ENCODE data around the gene SPRYD4. TPM values are rescaled to one million over a fixed set of nuclear protein-coding genes. Genes with fewer than 3 reads are reported as not detected.
"Not testable (repeated sequence)": the region's sequence is repeated elsewhere in the genome, so short reads cannot be mapped to it uniquely, and the experiment has no call there.

The SPRYD4 gene
- total RNA-seq, 4 donors from 2014 or later: 2.3 to 3.6 (median 2.9) TPM

DNA sequence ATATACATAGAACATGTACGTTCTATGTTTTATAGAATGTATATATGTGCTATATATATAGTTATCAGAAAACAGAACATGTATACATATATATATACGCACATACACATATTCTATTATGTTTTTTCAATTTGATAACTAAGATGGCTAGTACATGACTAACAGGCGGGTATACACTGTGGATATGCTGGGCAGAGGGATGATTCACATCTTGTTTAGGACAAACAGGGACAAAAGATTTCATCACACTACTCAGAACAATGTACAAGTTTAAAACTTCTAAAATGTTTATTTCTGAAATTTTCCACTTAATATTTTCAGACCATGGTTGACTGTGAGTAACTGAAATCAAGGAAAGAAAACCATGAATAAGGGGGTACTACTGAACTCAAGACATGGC lies 36.5 kb upstream of the SPRYD4 start:
- no peaks in the 10 kb centered on the region for H3K4me1 ChIP-seq
- DNase-seq: no peak
- no peaks in the 10 kb centered on the region for H3K27me3 ChIP-seq
- H3K27ac ChIP-seq: no peak overlapping the region
- TF ChIP-seq, protein P1, sequence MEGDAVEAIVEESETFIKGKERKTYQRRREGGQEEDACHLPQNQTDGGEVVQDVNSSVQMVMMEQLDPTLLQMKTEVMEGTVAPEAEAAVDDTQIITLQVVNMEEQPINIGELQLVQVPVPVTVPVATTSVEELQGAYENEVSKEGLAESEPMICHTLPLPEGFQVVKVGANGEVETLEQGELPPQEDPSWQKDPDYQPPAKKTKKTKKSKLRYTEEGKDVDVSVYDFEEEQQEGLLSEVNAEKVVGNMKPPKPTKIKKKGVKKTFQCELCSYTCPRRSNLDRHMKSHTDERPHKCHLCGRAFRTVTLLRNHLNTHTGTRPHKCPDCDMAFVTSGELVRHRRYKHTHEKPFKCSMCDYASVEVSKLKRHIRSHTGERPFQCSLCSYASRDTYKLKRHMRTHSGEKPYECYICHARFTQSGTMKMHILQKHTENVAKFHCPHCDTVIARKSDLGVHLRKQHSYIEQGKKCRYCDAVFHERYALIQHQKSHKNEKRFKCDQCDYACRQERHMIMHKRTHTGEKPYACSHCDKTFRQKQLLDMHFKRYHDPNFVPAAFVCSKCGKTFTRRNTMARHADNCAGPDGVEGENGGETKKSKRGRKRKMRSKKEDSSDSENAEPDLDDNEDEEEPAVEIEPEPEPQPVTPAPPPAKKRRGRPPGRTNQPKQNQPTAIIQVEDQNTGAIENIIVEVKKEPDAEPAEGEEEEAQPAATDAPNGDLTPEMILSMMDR (IDR thresholded peaks at IDR 0.05): no peak
- TF ChIP-seq POLR2A (IDR thresholded peaks at IDR 0.05): no peak
- intact Hi-C loops (cut with DNase I): no loop called here
- H3K4me3 ChIP-seq: no peak overlapping the region
- peaks cover 0 to 66% (median 6%) of the 10 kb centered on the region in 3 donors for H3K36me3 ChIP-seq
- 88 to 96% methylated on average over 3 of the region's 3 CpGs for WGBS, 2 donors
- H3K9me3 ChIP-seq: no peaks in the 10 kb centered on the region

DNA sequence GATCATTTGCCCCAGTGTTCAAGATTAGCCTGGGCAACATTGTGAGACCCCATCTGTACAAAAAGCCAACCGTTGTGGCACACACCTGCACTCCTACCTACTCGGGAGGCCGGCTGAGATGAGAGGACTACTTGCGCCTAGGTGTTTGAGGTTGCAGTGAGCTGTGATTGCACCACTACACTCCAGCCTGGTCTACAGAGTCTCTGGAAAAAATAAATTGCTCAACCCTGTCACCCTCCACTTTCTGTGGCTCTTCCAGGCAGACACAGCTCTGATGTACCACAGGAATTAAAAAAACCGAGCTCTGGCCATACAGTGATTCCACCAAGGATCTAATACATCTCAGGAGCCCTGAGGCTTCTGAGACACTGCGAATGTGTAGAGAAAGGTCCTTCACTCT lies 33.5 kb upstream of the SPRYD4 start:
- intact Hi-C loops (cut with DNase I): no loop called here
- no peak for TF ChIP-seq POLR2A (IDR thresholded peaks at IDR 0.05)

DNA sequence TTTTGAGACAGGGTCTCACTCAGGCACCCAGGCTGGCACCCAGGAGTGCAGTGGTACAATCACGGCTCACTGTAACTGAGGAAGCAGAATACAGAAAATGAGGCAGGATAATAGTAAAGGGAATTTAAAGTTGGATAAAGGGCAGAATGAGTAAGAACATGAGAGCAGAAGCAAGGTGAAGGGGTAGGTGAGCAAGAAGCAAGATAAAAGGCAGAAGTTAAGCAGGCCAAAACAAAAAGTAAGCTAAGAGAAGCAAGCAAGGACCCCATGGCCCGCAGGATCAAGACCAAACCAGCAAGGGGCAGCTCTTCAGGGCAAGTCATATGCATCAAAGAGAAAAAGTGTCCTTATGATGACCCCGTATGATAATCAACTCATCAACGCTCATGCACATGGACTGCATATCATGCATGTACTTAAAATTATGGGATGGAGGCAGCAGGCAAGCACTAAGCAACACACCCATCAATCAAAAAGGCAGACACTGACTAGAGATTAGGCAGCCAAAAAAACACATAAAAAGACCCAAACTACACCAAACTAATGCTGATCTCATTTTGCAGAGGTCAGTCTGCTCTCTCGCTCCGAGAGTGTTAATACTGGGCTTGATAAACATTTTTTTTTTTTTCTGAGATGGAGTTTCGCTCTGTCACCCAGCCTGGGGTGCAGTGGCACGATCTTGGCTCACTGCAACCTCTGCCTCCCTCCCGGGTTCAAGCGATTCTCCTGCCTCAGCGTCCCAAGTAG lies 30.8 kb upstream of the SPRYD4 start:
- DNase-seq: no peak

More for the DNA sequence above, 33.5 kb upstream of the SPRYD4 start:
- DNase-seq: no peak
- WGBS, 2 donors: 94 to 95% methylated on average over 6 of the region's 6 CpGs
- peaks cover 0 to 38% (median 6%) of the 10 kb centered on the region in 3 donors for H3K36me3 ChIP-seq
- H3K9me3 ChIP-seq: no peaks in the 10 kb centered on the region
- H3K27ac ChIP-seq: no peak overlapping the region
- H3K27me3 ChIP-seq: no peaks in the 10 kb centered on the region
- no peaks in the 10 kb centered on the region for H3K4me1 ChIP-seq
- H3K4me3 ChIP-seq: no peak overlapping the region

DNA sequence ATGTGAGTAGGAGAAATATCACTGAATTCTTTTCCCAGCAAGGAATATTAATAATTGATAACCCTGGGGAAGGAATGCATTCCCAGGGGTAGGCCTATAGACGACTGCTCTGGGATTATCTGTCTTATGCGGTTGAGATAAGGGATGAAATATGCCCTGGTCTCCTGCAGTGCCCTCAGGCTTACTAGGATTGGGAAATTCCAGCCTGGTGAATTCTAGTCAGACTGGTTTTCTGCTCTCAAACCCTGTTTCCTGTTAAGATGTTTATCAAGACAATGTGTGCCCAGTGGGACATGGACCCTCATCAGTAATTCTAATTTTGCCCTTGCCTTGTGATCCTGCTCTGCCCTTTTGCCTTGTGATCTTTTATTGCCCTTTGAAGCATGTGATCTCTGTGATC lies 25.2 kb upstream of the SPRYD4 start:
- DNase-seq; H3K36me3 ChIP-seq; H3K27me3 ChIP-seq; H3K4me1 ChIP-seq; intact Hi-C loops (cut with DNase I); H3K9me3 ChIP-seq; H3K27ac ChIP-seq; H3K4me3 ChIP-seq: not testable (repeated sequence)
- 48 to 84% methylated on average over 2 of the region's 2 CpGs for WGBS, 2 donors

More for the DNA sequence above, 30.8 kb upstream of the SPRYD4 start:
- Histone ChIP-seq H3K4me1 (no peaks in the 10 kb centered on the region), H3K36me3 (peaks cover 0 to 11% (median 6%) of the 10 kb centered on the region in 3 donors), H3K27me3 (no peaks in the 10 kb centered on the region), H3K27ac (no peak overlapping the region), H3K9me3 (no peaks in the 10 kb centered on the region), H3K4me3 (no peak overlapping the region)
- TF ChIP-seq, protein P1 (IDR thresholded peaks at IDR 0.05): no peak
- no peak for TF ChIP-seq POLR2A (IDR thresholded peaks at IDR 0.05)
- intact Hi-C loops (cut with DNase I): no loop called here
- WGBS, 2 donors: 83 to 86% methylated on average over 11 of the region's 11 CpGs

DNA sequence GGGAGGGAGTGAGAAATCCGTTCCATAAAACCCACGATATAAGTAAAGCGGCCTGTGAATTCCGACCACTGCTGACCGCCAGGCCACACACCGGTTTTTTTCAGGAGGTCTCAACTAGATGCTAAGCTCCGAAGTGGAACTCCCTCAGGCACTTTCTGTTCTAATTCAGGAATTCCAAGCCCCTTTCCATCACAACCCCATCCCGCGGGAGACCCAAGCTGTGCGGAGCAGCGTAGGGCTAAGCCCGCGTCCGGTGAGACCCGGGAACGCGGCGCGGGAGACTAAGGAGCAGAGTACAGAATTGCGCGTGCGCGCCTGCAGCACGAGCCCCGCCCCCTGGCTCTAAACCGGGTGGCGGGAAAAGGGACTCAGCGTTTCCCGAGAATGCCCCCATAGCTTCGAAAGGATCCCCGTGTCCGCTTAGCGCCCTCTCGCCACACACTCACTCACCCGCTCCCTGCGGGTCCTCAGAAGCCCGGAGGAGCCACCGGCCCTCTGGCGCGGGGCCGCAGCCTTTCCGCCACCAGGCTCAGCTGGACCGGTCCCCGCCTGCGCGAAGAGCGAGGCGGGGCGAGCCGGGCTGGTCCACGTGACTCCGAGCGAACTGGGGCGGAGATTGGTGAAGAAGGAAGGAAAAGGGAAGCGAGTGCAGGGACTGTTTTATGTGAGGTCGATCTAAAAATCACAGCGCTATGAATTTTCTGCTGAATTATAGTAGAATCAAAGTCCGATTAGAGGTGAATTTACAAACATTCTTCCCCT lies 19.3 kb upstream of the SPRYD4 start, which contains the start of gene TIMELESS:
TIMELESS (minus strand) TSS at position 567 of the 762 bp plus-strand sequence. CDS start 15,256 bp downstream, outside the sequence.
- peak in 2 of 4 donors; percentile 52 to 68 for TF ChIP-seq POLR2A (IDR thresholded peaks at IDR 0.05)
- TF ChIP-seq, protein P1 (IDR thresholded peaks at IDR 0.05): peak in 4 of 6 experiments; percentile 4 to 28 (median 16)
- H3K36me3 ChIP-seq: no peaks in the 10 kb centered on the region
- WGBS, 2 donors: 0 to 1% methylated on average over 27 to 37 of the region's 58 CpGs
- H3K9me3 ChIP-seq: no peaks in the 10 kb centered on the region
- peak within 1 kb of the TSS; percentile 76 to 95 (median 90) for H3K27ac ChIP-seq
- peak within 1 kb of the TSS; percentile 65 to 91 (median 68) for H3K4me3 ChIP-seq
- peak; percentile 27 for DNase-seq
- no peaks in the 10 kb centered on the region for H3K27me3 ChIP-seq
- peaks cover 7 to 15% (median 11%) of the 10 kb centered on the region in 3 donors for H3K4me1 ChIP-seq
- intact Hi-C loops (cut with DNase I): no loop called here

DNA sequence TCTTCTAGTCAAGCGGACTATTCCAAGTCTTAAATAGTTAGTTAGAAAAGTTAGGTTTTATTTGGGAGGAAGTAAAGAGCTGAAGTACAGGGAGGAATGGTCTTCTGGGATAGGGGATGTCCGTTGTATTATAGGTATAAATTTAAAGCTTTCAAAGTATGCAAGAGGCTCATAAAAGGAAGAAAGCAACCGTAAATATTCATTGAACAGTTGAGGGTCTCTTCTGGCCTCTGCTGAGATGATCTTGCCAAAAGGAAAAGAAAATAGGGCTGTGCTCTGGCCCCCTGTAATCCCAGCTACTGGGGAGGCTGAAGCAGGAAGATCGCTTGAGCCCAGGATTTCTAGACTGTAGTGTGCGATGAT lies 18.8 kb upstream of the SPRYD4 start:
- H3K4me3 ChIP-seq: peak overlapping the region; percentile 65 to 91 (median 68)

More for the DNA sequence above, 18.8 kb upstream of the SPRYD4 start:
- Histone ChIP-seq H3K27me3 (no peaks in the 10 kb centered on the region), H3K36me3 (no peaks in the 10 kb centered on the region), H3K27ac (peak overlapping the region; percentile 76 to 95 (median 90)), H3K9me3 (no peaks in the 10 kb centered on the region), H3K4me1 (peaks cover 7 to 15% (median 11%) of the 10 kb centered on the region in 3 donors)
- WGBS, 2 donors: 35% methylated on average over 5 of the region's 5 CpGs
- no peak for TF ChIP-seq POLR2A (IDR thresholded peaks at IDR 0.05)
- TF ChIP-seq, protein P1 (IDR thresholded peaks at IDR 0.05): no peak
- intact Hi-C loops (cut with DNase I): no loop called here
- no peak for DNase-seq

Measured in esophagus squamous epithelium (tissue), 5 donors.